T-helper 2 cell treated with Interferon-gamma antibody and Interleukin-4, amounts not matched to agents 100 ng/mL and 5 ng/mL, for 36 hours (primary cell): ENCODE results near the gene MCM8. TPM values are rescaled to one million over a fixed set of nuclear protein-coding genes. Genes with fewer than 3 reads are reported as not detected.

ENCODE experiments used
- intact Hi-C: fragments of 100-400 bp; cut with micrococcal nuclease; formaldehyde crosslinking; loops from one replicate; pipeline ENCODE4 v1.15.1; 2023
- total RNA-seq: library from RNA; stranded (reverse); gene quantifications from 2 replicates; pipeline ENCODE4 v1.2.3, GENCODE V29; 2022

MCM8 gene
- total RNA-seq, 1 donor from 2014 or later: 34.3 TPM

- intact Hi-C loops: no loop called here
Measured at GRCh38 chr20:6040958-6041807, 90.7 kb downstream of the MCM8 start.

GRCh38 chr20:6041808-6042265 lies 91.4 kb downstream of the MCM8 start:
- intact Hi-C loops: no loop called here

GRCh38 chr20:6044115-6044514 lies 93.7 kb downstream of the MCM8 start:
- intact Hi-C loops: no loop called here

GRCh38 chr20:6045566-6045965 lies 95.1 kb downstream of the MCM8 start:
- intact Hi-C loops: no loop called here

- intact Hi-C loops: no loop called here
Measured at GRCh38 chr20:6046432-6046831, 96.0 kb downstream of the MCM8 start.

GRCh38 chr20:6048391-6048790 lies 97.9 kb downstream of the MCM8 start:
- intact Hi-C loops: no loop called here

Other genes with a start within 250 kb of the MCM8 start
- gene SHLD1, start 200.3 kb upstream of the MCM8 start, total RNA-seq: 14.8 and 15.0 TPM in 2 replicates
- gene CHGB, start 39.1 kb upstream of the MCM8 start, total RNA-seq: 0.07 TPM in 1 of 2 replicates, not detected in the other
- 21.4 TPM in 2 replicates for gene TRMT6, start 119 bp upstream of the MCM8 start, total RNA-seq
- gene CRLS1, start 55.5 kb downstream of the MCM8 start, total RNA-seq: 38.6 and 43.9 TPM in 2 replicates
- gene LRRN4, start 103.4 kb downstream of the MCM8 start, total RNA-seq: not detected in 2 replicates
- 0.45 and 0.75 TPM in 2 replicates for gene FERMT1, start 172.4 kb downstream of the MCM8 start, total RNA-seq